SW 1271 (cell line): ENCODE measurements around the gene ZNF765.
"Not testable (repeated sequence)": the region's sequence is repeated elsewhere in the genome, so short reads cannot be mapped to it uniquely, and the experiment has no call there.

Experiments
- DNase-seq, 2 experiments: peaks; one replicate each; lab custom pipeline; 2025; lab: John Stamatoyannopoulos, UW

ZNF765 gene

DNA sequence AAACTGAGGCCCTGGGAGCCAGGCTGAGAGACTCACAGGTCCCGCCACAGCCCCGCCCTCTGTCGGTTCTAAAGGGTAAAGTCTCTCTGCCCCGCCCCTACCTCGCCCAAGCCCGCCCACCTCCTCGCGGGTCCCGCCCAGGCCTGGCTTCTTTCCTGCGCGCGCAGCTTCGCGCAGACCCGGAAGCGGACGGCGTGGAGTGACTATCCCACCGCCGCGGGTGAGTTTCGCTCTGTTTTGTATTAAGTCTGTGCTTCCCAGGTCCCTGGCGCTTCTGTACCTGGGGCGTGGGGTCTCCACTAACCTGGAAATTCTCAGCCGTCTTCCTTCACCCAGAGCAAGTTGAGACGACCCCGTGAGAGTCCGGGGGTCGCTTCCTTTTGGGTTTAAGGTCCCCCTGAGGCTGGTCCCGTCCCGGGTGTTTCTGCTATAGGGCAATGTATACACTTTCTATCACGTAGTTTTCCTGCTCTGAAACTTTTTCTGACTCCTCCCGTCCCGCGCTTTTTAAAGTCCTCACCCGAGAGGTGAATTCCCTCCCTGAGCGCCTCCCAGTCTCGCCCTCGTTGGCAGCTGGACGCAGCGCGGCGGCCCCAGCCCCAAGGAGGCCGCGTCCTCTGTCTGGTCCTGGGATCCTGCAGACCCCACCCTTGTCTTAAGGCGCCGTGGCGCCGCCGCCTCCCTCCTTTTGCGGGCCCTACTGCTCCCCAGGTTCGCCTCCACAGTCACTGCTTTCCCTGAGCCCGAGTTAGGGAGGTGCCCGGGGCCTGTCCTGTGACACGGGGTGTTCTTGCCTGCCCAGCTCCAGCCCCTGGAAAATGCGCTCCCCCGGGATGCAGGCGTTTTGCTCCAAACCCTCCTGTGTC is at the start of gene ZNF765:
Gene ZNF765 (plus strand): TSS at position 176 of the 866 bp plus-strand sequence. CDS start 2,867 bp downstream, outside the sequence.
- peak; percentile 33 to 73 for DNase-seq

DNA sequence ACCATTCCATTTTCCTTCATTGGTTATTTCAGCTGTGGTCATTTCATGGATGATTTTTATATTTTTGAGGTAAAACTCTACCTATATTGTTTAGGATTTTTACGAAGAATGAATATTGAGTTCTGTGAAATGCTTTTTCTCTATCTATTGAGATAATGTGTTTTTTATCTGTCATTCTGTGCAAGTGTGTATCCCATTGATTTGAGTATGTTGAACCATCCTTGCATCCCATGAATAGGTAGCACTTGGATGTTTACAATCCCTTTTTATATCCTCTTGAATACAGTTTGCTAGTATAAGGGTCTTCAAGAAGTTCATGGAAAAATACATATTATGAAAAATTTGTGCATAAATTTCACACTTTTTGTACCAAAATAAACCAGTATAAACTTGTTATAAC is 39.2 kb upstream of the ZNF765 start:
- no peak for DNase-seq

DNA sequence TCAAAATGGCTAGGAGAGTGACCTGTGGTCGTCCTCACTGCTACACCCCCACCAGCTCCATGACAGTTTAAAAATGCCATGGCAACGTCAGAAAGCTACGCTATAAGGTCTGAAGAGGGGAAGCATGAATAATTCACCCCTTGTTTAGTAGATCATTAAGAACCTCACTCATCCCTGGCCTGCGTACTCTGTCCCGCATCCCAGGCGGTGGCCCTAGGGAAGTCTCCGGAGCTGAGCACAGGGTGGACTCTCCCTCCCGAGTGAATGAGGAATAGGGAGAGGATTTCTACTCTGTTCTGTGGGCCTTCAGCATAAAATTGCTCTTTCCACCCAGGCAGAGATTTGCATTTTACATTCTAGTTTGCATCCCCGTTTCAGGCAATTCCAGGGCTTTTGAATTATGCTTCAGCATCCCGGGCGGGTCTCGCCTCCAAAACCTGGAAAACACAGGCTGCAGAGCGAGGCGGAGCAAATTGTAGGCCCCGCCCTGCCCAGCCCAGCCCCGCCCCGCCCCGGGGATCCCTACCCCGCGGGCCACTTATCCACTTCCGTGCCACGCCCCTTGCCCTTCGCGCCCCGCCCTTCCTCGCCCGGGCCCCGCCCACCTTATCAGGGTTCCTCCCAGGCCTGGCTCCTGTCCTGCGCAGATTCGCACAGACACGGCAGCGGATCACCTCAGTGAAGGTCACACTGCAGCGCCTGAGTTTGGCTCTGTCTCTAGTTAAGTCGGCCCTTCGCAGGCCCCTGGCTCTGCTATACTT is 36.9 kb upstream of the ZNF765 start:
- DNase-seq, result no peak

DNA sequence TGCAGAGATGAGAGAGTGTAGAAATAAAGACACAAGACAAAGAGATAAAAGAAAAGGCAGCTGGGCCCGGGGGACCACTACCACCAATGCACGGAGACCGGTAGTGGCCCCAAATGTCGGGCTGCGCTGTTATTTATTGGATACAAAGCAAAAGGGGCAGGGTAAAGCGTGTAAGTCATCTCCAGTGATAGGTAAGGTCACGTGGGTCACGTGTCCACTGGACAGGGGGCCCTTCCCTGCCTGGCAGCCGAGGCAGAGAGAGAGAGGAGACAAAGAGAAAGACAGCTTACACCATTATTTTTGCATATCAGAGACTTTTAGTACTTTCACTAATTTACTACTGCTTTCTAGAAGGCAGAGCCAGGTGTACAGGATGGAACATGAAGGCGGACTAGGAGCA is 34.9 kb upstream of the ZNF765 start:
- DNase-seq, result not testable (repeated sequence)

DNA sequence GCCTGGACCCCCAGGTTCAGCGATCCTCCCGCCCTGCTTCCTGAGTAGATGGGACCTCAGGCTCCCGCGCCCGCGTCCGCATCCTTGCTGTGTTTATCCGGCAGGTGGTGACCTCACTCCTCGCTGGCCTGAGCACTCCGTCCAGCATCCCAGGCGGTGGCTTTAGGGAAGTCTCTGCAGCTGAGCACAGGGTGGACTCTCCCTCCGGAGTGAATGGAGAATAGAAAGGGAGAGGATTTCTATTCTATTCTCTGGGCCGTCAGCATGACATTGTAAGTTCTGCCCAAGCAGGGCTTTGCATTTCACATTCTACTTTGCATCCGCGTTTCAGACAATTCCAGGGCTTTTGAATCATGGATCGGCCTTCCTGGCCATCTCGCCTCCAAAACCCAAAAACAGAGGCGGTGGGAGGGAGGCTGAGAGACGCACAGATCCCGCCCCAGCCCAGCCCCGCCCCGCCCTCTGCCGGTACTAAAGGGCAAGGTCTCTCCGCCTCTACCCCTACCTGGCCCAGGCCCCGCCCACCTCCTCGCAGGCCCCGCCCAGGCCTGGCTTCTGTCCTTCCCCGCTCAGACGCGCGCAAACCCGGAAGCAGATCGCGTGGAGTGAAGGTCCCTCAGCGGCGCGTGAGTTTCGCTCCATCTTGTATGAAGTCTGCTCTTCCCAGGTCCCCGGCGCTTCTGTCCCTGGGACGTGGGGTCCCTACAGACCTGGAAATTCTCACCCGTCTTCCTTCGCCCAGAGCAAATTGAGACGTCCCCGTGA is 29.6 kb upstream of the ZNF765 start, which contains the start of gene ZNF525:
Gene ZNF525 (plus strand): TSS at position 572 of the 765 bp plus-strand sequence. CDS start 6,577 bp downstream, outside the sequence.
- DNase-seq, result peak in 1 of 2 experiments; percentile 13

- no peak for DNase-seq
Measured at GRCh38 chr19:53365899-53366493, 29.0 kb upstream of the ZNF765 start.

GRCh38 chr19:53372196-53372595 is 22.8 kb upstream of the ZNF765 start:
- DNase-seq, result no peak

DNA sequence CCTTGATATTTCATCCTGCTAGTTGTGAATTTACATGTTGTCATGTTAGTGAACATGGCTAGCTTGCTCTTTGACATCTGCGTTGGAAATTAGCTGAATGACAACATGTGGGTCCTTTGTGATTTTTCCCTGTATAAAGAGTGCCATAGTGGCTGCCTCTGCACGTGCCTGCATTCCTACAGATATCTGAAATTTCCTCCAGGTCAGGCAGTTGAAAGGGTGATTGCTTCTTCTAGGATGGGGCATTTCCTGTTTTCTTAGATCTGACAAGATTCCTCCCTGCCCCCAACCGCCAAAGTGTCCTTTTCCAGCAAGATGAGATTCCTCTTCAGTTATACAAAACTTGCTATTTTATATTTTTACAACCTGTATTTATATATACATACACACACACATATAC is 20.7 kb upstream of the ZNF765 start:
- no peak for DNase-seq

GRCh38 chr19:53374743-53375142 is 20.2 kb upstream of the ZNF765 start:
- DNase-seq, result no peak

DNA sequence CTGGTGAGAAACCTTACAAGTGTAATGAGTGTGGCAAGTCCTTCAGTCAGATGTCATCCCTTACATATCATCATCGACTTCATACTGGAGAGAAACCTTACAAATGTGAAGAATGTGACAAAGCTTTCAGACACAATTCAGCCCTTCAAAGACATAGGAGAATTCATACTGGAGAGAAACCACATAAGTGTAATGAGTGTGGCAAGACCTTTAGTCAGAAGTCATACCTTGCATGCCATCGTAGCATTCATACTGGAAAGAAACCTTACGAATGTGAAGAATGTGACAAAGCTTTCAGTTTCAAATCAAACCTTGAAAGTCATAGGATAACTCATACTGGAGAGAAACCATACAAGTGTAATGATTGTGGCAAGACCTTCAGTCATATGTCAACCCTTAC is 13.6 kb upstream of the ZNF765 start:
- DNase-seq, result no peak

GRCh38 chr19:53388168-53388567 is 6.8 kb upstream of the ZNF765 start:
- DNase-seq, result no peak

DNA sequence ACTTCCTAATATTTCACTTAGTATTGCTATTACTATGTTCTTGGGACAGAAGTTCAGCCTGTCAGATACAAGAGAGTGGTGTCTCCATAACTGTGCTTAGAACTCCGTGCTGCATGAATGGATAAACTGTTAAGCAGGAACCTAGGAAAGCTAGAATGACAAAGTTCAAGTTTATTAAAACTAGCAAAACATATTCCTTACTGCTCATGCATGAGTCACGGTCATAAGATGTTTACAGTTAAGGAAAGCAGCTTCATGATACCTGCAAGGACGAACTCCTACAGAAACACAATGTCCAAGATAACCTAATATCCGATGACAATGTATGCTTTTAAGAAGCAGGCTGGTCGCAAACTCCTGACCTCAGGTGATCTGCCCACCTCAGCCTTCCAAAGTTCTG is 6.0 kb upstream of the ZNF765 start:
- no peak for DNase-seq

- no peak for DNase-seq
Measured at GRCh38 chr19:53389571-53389970, 5.4 kb upstream of the ZNF765 start.

DNA sequence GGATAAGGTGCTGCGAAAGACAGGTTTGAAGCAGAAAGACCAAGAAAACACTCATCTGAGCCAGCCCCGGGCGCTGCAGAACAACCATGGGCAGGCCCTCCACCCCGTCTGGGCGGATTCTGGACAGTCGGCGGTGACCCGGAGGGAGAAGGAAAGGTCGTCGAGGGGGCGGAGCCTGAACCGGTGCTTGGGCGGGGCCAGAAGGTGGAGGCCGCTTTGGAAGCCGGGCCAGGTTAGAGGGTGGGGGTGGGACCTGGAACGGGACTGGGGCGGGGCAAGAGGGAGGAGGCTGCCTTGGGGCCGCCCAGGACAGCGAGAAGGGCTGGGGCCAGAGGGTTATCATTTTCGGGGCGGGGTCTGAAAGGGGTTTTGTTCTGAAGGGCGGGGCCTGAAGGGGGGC is 5.0 kb upstream of the ZNF765 start:
- DNase-seq, result no peak

DNA sequence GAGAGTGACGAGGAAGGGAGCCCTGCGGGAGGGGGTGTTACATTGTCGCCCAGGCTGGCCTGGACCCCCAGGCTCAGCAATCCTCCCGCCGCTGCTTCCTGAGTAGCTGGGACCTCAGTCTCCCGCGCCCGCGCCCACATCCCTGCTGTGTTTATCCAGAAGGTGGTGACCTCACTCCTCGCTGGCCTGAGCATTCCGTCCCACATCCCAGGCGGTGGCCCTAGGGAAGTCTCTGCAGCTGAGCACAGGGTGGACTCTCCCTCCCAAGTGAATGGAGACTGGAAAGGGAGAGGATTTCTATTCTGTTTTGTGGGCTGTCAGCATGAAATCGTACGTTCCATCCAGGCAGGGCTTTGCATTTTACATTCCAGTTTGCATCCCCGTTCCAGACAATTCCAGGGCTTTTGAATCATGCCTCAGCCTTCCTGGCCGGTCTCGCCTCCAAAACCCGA is 401 bp upstream of the ZNF765 start:
- no peak for DNase-seq

DNA sequence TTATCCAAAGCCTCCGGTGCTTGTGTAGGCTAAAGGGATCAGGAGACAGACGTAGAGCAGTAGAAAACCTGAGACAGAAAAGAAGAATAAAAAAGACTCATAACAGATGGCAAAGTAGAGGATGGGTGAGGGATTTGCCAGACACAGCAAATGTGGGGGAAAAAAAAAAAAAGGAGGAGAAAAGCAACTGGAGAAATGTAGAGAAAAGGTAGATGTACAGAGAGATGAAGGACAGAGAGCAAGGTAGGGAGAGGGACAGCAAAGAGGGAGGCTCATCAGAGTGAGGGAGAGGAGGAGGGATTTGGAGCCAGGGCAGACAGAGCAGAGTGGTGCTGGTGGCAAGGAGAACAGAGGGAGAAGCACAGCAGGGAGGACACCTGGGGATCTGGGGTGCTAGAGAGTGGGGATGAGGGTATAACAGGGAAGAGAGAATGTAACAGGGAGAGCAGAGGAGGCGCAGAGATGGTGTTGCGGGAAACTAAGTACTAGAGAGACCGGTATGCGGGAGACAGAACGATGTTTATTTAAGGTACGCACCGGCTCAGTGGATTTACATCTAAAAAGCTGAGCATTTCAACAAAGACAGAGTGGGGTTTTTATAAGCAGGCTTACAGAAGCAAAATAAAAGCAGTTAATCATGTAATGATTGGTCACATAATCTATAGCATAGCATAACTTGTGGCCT is 1.0 kb downstream of the ZNF765 start:
- DNase-seq, result not testable (repeated sequence)

DNA sequence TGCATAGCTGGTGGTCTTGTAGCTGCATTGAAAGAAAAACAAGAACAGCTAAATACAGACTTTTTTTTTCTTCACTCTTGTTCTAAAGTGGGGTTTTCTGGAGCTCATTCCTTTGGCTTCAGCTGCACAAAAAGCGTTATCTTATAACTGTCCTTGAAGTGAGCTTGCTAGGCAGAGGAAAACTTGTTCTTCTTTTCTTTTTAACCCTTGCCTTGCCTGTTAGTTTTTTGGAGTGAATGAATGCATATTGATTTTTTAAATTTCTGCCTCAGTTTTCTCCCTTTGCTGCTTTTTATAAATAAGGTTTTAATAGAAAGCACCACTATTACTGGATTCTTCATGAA is 1.5 kb downstream of the ZNF765 start:
- DNase-seq, result no peak

DNA sequence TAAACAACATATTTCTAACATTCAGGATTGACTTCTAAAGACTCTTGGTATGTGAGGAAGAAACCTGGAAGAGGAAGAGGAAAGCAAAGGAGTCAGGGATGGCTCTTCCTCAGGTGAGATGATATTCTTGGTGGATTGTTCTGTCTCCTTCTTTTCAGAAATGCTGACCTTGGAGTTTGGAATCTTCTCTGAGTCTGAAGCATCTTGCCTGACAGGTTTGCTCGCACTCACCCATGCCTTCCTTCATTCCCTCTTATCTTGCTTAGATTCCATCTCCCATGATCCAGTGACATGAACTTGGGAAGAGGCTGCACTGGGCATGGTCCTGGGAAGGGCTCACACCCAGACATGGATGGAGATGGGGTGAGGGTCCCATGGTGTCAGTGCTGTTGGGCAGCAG is 3.0 kb downstream of the ZNF765 start:
- not testable (repeated sequence) for DNase-seq

GRCh38 chr19:53409505-53410204 is 14.7 kb downstream of the ZNF765 start:
- DNase-seq, result no peak

DNA sequence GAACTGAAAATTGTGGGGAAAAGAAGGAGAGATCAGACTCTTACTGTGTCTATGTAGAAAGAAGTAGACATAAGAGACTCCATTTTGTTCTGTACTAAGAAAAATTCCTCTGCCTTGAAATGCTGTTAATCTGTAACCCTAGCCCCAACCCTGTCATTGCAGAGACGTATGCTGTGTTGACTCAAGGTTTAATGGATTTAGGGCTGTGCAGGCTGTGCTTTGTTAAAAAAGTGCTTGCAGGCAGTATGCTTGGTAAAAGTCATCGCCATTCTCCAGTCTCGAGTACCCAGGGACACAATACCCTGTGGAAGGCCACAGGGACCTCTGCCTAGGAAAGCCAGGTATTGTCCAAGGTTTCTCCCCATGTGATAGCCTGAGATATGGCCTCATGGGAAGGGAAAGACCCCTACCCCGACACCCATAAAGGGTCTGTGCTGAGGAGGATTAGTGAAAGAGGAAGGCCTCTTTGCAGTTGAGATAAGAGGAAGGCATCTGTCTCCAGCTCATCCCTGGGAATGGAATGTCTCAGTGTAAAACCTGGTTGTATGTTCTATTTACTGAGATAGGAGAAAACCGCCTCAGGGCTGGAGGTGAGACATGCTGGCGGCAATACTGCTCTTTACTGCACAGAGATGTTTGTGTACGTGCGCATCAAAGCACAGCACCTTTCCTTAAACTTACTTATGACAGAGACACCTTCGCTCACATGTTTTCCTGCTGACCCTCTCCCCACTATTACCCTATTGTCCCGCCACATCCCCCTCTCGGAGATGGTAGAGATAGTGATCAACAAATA is 25.8 kb downstream of the ZNF765 start:
- DNase-seq, result not testable (repeated sequence)
